Adipocyte (in vitro differentiated cells): ENCODE data around the gene COL8A1.
A peak's percentile ranks its signal among the peaks of the same experiment; 100 is the strongest.
"Not testable (repeated sequence)": the region's sequence is repeated elsewhere in the genome, so short reads cannot be mapped to it uniquely, and the experiment has no call there.

Experiments
- DNase-seq: peaks from one replicate; pipeline ENCODE4 v3.0.0-alpha.2; 2015; ENCODE audit warnings: low read depth
- H3K27me3 ChIP-seq: replicated peaks from 2 replicates; pipeline ENCODE4 v1.7.0; 2013; ENCODE audit warnings: mild to moderate bottlenecking, low read length, moderate library complexity; ENCODE audit not compliant: control insufficient read depth, insufficient read depth
- H3K36me3 ChIP-seq: 2 replicates; pipeline ENCODE4 v1.7.0; 2013; ENCODE audit warnings: low read length, mild to moderate bottlenecking, moderate library complexity; ENCODE audit not compliant: control insufficient read depth, insufficient read depth, severe bottlenecking
- H3K4me1 ChIP-seq: 2 replicates; pipeline ENCODE4 v1.7.0; 2013; ENCODE audit warnings: mild to moderate bottlenecking, low read length, moderate library complexity; ENCODE audit not compliant: control insufficient read depth, insufficient read depth
- H3K4me3 ChIP-seq: 2 replicates; pipeline ENCODE4 v1.7.0; 2013; ENCODE audit warnings: mild to moderate bottlenecking, low read length, moderate library complexity
- H3K9ac ChIP-seq: 2 replicates; pipeline ENCODE4 v1.7.0; 2013; ENCODE audit warnings: mild to moderate bottlenecking, low read length, moderate library complexity
- H3K9me3 ChIP-seq: 2 replicates; pipeline ENCODE4 v1.7.0; 2013; ENCODE audit warnings: mild to moderate bottlenecking, low read length, moderate library complexity; ENCODE audit not compliant: control insufficient read depth

The COL8A1 gene

GRCh38 chr3:99731499-99731898 lies 93.1 kb downstream of the COL8A1 start:
- Histone ChIP-seq H3K27me3 (no peaks in the 10 kb centered on the region), H3K9ac (no peak overlapping the region), H3K36me3 (no peaks in the 10 kb centered on the region), H3K9me3 (no peaks in the 10 kb centered on the region), H3K4me1 (peaks cover 13% of the 10 kb centered on the region), H3K4me3 (no peak overlapping the region)
- DNase-seq: no peak

- not testable (repeated sequence) for DNase-seq, H3K27me3 ChIP-seq, H3K4me3 ChIP-seq, H3K4me1 ChIP-seq, H3K9me3 ChIP-seq, H3K9ac ChIP-seq
- H3K36me3 ChIP-seq: peaks cover 11% of the 10 kb centered on the region
Observed at GRCh38 chr3:99740371-99740770, 102.0 kb downstream of the COL8A1 start.

DNA sequence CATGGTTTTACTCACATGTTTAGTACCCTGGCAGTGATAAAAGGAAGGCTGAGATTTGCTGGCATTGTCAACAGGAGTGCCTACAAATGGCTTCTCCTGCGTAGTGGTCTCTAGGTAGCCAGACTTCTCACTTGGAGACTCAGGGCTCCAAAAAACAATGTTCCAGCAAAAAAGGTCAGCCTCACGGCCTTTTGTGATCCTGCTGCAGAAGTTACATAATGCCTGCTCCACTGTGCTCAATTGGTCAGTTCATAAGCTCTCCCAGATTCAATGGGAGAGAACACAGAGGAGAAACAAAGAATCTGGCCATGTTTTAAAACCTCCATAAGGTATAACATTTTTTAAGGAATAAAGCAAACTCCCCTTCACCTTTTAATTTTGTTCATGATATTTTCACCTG lies 103.2 kb downstream of the COL8A1 start:
- no peak for DNase-seq
- Histone ChIP-seq H3K9ac (no peak overlapping the region), H3K36me3 (peaks cover 11% of the 10 kb centered on the region), H3K27me3 (no peaks in the 10 kb centered on the region), H3K9me3 (no peaks in the 10 kb centered on the region), H3K4me3 (no peak overlapping the region), H3K4me1 (no peaks in the 10 kb centered on the region)

DNA sequence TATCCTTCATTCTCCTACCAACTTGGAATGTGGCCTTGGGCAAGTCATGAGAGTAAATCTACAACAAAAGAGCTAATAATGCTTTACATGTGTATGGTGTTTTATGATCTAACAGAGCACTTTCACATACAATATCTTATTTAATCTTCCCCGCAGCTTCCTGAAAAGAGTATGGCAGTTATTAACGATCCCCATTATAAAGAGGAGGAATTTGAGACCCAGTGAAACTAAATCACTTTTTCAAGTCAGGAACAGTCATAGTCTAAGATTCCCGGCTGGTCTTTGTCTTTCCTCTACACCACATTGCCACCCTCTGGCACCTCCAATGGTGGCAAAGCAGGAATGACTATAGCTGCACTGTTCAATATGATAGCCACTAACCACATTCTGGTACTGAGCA lies 109.5 kb downstream of the COL8A1 start:
- peak; percentile 69 for DNase-seq
- Histone ChIP-seq H3K36me3 (peaks cover 11% of the 10 kb centered on the region), H3K9me3 (no peaks in the 10 kb centered on the region)

GRCh38 chr3:99751649-99752048 lies 113.3 kb downstream of the COL8A1 start:
- no peaks in the 10 kb centered on the region for H3K9me3 ChIP-seq
- peaks cover 30% of the 10 kb centered on the region for H3K4me1 ChIP-seq
- H3K9ac ChIP-seq: peak overlapping the region; percentile 1
- H3K4me3 ChIP-seq: no peak overlapping the region
- no peaks in the 10 kb centered on the region for H3K36me3 ChIP-seq
- H3K27me3 ChIP-seq: no peaks in the 10 kb centered on the region
- DNase-seq: peak; percentile 69

More for the DNA sequence above, 109.5 kb downstream of the COL8A1 start:
- Histone ChIP-seq H3K4me3 (no peak overlapping the region), H3K4me1 (peaks cover 15% of the 10 kb centered on the region), H3K9ac (no peak overlapping the region), H3K27me3 (no peaks in the 10 kb centered on the region)

GRCh38 chr3:99753268-99753975 lies 115.0 kb downstream of the COL8A1 start:
- no peaks in the 10 kb centered on the region for H3K9me3 ChIP-seq
- no peaks in the 10 kb centered on the region for H3K27me3 ChIP-seq
- no peaks in the 10 kb centered on the region for H3K36me3 ChIP-seq
- DNase-seq: peak; percentile 86
- no peak overlapping the region for H3K4me3 ChIP-seq
- peak overlapping the region; percentile 64 for H3K9ac ChIP-seq
- peaks cover 30% of the 10 kb centered on the region for H3K4me1 ChIP-seq

- Histone ChIP-seq H3K9me3 (no peaks in the 10 kb centered on the region), H3K4me3 (no peak overlapping the region), H3K4me1 (peaks cover 37% of the 10 kb centered on the region), H3K27me3 (no peaks in the 10 kb centered on the region), H3K9ac (no peak overlapping the region), H3K36me3 (no peaks in the 10 kb centered on the region)
- DNase-seq: no peak
Observed at GRCh38 chr3:99755831-99756230, 117.4 kb downstream of the COL8A1 start.

DNA sequence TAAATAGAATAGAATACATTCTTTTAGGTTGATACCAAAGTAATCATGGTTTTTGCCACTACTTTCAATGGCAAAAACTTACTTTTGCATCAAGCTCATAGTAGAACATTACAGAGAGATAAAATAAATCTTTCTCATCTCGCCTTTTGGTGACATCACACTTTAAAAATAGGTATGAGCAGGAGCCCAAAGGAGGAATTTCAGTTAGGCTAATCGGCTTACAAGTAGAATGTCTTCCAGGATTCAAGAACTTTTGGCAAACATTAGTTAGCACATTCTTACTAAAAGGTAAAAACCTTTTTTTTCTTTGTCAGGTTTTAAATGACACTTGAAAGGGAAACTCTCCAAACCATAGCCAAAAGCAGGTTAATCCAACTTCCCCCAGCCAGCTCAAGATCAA lies 119.6 kb downstream of the COL8A1 start:
- Histone ChIP-seq H3K4me1 (peaks cover 40% of the 10 kb centered on the region), H3K27me3 (no peaks in the 10 kb centered on the region), H3K9ac (no peak overlapping the region), H3K36me3 (no peaks in the 10 kb centered on the region), H3K4me3 (no peak overlapping the region), H3K9me3 (no peaks in the 10 kb centered on the region)
- no peak for DNase-seq

GRCh38 chr3:99758502-99759177 lies 120.2 kb downstream of the COL8A1 start:
- no peak for DNase-seq
- H3K4me3 ChIP-seq: no peak overlapping the region
- H3K9me3 ChIP-seq: no peaks in the 10 kb centered on the region
- H3K27me3 ChIP-seq: no peaks in the 10 kb centered on the region
- peaks cover 40% of the 10 kb centered on the region for H3K4me1 ChIP-seq
- no peaks in the 10 kb centered on the region for H3K36me3 ChIP-seq
- H3K9ac ChIP-seq: no peak overlapping the region

DNA sequence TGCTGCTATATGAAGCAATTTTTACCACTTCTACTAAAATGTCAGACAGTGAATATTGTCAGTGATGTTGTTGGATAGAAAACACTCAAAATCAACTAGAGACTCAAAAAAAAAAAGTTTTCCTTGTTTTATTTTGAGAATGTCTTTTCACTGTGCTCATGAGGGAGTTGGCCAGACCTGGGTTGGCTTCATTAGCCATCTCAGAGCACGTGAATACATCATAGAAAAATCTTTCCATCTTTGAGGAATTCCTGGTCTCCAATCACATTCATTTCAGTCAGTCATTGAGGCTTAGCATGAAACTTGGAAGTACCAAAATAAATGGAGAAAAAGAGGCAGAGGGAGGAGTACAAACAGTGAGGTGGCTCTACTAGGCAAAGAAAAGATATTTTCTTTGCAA lies 121.6 kb downstream of the COL8A1 start:
- no peak overlapping the region for H3K4me3 ChIP-seq
- peaks cover 47% of the 10 kb centered on the region for H3K4me1 ChIP-seq
- no peaks in the 10 kb centered on the region for H3K9me3 ChIP-seq
- no peaks in the 10 kb centered on the region for H3K27me3 ChIP-seq
- no peaks in the 10 kb centered on the region for H3K36me3 ChIP-seq
- DNase-seq: no peak
- no peak overlapping the region for H3K9ac ChIP-seq

- Histone ChIP-seq H3K9ac (peak overlapping the region; percentile 15), H3K4me1 (peaks cover 51% of the 10 kb centered on the region), H3K36me3 (no peaks in the 10 kb centered on the region), H3K9me3 (no peaks in the 10 kb centered on the region), H3K27me3 (no peaks in the 10 kb centered on the region), H3K4me3 (no peak overlapping the region)
- no peak for DNase-seq
Observed at GRCh38 chr3:99760629-99761028, 122.2 kb downstream of the COL8A1 start.
